NK-92 treated with Interleukin-12 subunit alpha and Interleukin-12 subunit beta, amount 100 ng/mL, for 24 hours (cell line): Measurements from ENCODE around the gene BAHCC1.
A peak's percentile ranks its signal among the peaks of the same experiment; 100 is the strongest.
"Not testable (repeated sequence)": the region's sequence is repeated elsewhere in the genome, so short reads cannot be mapped to it uniquely, and the experiment has no call there.

ENCODE experiments used
- DNase-seq: peaks from one replicate; lab custom pipeline; 2025; lab: John Stamatoyannopoulos, UW

BAHCC1 gene

GRCh38 chr17:81394921-81395599, at the start of gene BAHCC1:
TSS of gene BAHCC1 (plus strand) at chr17:81395457. CDS start at chr17:81399740, 4,283 bp downstream.
- no peak for DNase-seq

DNA sequence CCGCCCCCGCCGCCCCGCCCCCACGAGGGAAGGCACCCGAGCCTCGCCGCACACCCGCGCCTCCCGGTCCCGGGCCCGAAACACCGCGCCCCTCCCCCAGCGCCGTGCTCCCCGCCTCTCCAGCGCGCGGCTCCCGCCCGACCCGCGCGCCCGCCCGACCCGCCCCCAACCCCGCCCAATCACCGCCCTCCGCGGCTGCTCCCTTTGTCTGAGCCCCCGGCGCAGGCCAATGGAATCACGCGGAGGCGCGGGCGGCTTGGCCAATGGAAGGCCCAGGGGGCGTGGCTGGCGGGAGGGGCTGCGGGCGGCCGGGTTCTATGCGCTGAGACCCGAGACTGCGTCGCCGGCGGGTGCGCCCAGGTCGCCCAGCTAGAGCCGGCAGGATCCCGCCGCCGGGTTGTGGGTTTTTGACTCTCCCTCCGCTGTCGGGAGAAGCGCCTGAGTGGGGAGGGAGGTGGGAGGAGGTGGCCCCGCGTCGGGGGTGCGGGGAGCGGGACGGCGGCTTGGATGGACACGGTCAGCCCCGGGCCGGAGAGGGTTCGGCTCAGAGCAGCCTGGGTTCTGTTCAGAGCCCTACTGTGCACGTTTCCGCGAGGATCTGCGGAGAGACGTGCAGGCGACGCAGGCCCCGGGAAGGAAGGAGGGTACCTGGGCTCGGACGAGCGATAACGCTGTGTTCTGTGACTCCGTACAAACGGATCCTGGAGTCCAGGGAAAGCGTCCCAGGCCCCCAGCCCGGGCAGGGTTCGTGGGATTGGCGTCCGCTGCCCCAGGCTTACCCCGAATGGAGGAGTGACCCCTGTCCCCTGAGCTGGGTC, 49.0 kb upstream of the BAHCC1 start:
- peak; percentile 83 for DNase-seq

DNA sequence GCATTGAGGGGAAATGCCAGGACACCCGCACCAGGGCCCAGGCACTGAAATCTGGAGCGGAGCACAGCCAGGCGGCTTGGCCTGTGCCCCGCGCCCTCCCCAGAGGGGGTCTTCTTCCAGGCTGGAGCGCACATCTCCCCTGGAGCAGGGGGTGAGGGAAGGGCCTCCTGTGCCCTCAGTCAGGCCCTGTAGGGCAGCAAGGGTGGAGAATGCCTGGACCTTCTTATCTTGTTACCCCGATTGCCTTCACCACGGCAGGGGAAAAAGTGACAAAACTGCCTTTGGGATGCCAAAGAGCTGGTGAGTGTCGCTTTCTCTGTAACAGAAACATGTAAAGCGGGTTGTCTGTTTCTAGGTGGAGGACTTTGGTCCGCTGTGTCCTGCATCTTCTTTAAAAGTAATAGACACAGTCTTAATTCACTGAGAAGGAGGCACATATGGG, 48.3 kb upstream of the BAHCC1 start:
- no peak for DNase-seq

- no peak for DNase-seq
Measured at GRCh38 chr17:81347437-81347836, 47.8 kb upstream of the BAHCC1 start.

GRCh38 chr17:81348097-81349055, 46.9 kb upstream of the BAHCC1 start:
- no peak for DNase-seq

DNA sequence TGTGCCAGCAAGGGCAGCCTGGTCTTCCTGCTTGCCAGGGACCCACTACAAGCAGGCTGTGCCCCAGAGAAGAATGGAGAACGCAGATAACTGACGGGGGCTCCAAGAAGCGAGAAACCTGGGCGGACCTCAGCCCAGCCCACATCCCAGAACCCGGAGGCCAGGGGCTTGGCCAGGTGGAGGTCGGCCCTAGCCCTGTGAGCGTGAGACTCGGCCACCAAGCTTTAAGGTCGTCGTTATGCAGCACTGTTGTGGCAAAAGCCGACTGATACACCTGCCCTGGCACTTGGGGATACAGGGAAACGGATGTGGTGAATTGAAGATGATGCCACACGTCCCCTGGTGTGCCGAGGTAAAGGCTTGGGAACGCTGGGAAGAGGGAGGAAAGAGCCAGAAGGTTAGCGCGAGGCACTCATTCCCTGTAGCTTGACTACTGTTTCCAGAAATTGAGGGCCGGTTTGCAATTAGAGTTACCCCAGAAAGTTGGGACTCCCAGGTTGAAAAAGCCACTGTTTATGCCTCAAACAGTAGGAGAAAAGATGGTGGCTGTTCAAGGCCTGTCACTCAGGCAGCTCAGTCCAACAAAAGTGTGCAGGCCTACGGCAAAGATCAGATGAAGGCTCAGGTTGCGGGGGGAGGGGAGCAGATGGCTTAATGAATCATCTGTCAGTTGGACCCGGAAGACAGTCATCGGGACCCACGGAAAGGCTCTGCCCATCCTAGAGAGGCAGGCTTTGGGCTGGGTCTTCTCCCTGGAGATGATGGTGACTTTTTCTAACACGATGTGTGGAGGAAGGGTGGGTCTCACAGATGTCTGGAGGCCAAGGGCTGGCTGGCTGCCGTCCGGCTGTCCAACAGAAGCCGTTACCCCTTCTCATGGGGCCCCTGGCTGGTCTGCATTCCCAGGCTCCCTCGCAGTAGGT, 45.6 kb upstream of the BAHCC1 start:
- no peak for DNase-seq

GRCh38 chr17:81350320-81350890, 44.9 kb upstream of the BAHCC1 start:
- DNase-seq = no peak

- not testable (repeated sequence) for DNase-seq
Measured at GRCh38 chr17:81351329-81352052, 43.8 kb upstream of the BAHCC1 start.

DNA sequence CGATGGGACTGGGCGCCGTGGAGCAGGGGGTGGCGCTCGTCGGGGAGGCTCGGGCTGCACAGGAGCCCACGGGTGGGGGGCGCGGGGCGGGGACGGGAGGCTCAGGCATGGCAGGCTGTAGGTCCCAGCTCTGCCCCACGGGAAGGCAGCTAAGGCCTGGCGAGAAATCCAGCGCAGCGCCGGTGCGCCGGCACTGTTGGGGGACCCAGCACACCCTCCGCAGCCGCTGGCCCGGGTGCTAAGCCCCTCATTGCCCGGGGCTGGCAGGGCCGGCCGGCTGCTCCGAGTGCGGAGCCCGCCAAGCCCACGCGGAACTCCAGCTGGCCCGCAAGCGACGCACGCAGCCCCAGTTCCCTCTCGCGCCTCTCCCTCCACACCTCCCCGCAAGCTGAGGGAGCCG, 43.2 kb upstream of the BAHCC1 start:
- not testable (repeated sequence) for DNase-seq

- DNase-seq = no peak
Measured at GRCh38 chr17:81354252-81354953, 40.9 kb upstream of the BAHCC1 start.

DNA sequence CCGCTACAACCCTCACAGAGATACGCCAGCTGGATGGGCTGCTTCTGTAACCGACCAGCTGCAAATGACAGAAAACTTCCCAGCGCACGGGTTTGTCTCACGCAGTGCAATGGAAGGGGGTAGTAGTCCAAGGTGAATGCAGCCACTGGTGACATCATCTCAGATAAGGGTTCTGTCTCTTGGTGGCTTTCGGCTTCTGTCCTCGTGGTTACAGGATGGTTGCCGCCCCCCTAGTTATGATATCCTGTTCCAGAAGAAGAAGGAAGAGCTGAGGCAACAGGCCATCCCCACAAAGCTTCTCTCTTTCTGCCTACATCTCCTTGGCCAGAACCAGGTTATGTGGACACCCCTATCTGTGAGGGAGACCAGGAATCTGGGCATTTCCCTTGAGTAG, 40.3 kb upstream of the BAHCC1 start:
- DNase-seq = no peak

- no peak for DNase-seq
Measured at GRCh38 chr17:81359218-81359617, 36.0 kb upstream of the BAHCC1 start.

- not testable (repeated sequence) for DNase-seq
Measured at GRCh38 chr17:81362001-81362400, 33.3 kb upstream of the BAHCC1 start.

DNA sequence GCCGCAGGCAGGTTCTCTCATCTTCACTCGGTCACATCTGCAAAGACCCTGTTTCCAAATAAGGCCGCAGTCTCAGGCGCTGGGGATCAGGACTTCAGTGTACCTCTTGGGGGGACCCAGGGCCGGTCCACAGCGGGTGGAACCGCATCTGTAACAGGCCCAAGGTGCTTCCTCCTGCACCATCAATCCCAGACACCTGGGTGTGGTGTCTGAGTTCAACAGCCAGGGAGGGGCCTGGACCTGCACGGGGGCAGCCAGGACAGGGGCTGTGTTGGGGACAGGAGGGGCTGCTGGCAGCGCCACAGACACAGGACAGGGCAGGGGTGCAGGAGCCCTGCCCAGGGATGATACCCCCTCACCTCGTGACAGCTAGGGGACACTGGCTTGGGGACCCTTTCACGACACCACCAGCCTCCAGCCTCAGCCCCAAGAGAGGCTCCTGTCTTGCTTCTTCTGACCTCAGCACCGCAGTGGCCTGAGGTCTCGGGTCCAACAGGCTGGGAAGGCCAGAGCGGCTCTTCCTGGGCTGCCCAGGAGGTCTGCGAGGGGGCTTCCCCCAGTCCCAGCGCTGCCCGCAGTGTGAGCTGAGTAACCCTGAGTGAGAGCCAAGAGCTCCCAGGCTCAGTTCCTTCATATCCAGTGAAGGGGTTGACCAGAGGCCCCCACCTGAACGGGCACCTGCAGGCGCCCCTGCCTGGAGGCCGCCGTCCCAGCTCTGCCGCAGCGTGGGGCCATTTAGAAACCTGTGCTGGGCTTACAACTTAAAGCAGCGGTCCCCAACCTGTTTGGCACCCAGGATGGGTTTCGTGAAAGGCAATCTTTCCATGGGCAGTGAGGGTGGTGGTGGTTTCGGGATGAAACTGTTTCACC, 30.7 kb upstream of the BAHCC1 start:
- no peak for DNase-seq

DNA sequence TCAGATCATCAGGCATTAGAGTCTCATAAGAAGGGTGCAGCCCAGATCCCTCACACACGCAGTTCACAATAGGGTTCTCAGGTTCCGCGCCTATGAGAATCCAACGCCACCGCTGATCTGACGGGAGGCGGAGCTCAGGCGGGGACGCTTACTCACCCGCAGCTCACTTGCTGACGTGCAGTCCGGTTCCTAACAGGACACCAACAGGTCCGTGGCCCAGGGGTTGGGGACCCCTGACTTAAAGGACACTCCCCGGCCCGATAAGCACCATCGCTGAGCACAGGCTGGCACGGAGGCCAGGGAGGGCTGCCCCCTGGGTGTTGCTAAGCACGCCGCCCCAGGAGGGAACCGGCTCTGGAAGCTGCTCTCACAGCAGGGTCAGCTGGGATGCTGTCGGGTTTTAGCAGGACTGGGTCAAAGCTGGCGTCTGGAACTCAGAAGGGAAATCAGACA, 30.1 kb upstream of the BAHCC1 start:
- no peak for DNase-seq

DNA sequence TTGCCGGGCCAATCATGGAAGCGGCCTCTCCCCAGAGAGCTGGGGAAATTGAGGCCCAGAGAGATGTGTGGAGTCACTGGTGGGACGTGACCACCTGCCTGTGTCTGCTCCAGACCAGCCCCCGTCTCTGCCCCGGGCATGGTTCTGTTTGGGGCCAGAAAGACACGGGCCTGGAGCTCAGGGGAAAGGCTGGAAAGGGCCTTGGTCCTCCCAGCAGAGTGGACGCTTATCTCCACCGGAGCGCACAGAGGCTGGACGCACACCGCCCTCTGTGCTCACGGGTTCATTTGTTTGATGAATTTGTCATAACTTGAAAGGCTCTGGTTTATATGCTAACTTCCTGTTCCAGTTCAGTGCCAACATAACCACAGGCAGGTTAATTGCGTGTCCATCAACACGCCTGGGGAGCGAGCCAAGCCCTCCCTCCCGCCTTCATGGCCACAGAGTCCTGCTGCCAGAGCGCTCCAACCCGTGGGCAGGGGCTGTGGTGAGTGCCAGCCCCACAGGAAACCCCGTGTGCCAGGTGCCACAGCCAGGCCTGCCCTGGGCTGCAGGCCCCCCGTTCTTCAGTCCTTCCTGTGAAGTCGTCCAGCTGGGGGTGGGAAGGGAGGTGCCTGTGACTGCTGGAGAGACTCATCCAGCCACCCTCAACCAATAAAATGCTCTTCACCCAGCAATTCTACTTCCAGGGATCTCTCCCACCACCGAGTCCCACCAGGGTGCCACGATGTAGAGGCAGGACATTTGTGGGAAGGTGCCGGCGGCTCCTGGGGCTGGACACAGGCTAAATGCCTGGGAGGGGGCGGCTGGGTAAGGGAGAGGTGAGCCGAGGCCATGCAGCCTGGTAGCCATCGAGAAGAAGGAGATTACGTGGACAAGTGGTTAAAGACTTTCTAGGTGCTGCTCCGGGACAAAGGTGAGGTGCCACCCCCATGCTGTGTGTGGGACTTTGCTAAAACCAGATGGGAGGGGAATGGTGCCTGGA, 29.4 kb upstream of the BAHCC1 start:
- DNase-seq = no peak

GRCh38 chr17:81366648-81367047, 28.6 kb upstream of the BAHCC1 start:
- DNase-seq = no peak
